Loucy (cell line): Measurements from ENCODE around the gene UBXN6.

Source experiments
- CTCF ChIP-seq: fragments of 200-600 bp; sonication (generic); conservative IDR thresholded peaks from 2 replicates; pipeline ENCODE4 v1.5.1; 2014; ENCODE audit warnings: mild to moderate bottlenecking, antibody characterized with exemption, low read length
- EZH2phosphoT487 ChIP-seq: fragments of 200-600 bp; IDR thresholded peaks from 2 replicates; pipeline ENCODE4 v1.6.1; 2018; ENCODE audit warnings: antibody characterized with exemption, mild to moderate bottlenecking, moderate library complexity, borderline replicate concordance

- TF ChIP-seq CTCF, result no peak
- no peak for TF ChIP-seq EZH2phosphoT487
These were observed 17.0 kb upstream of the UBXN6 start for GRCh38 chr19:4474514-4475022.
